HG03159 (cell line): ENCODE measurements around the gene SAAL1.

Source experiments
- ATAC-seq: cut with Tn5 transposase; IDR thresholded peaks from one replicate; pipeline ENCODE4 v1.9.1; 2021; ENCODE audit warnings: mild to moderate bottlenecking, moderate library complexity; ENCODE audit not compliant: unreplicated experiment

Gene SAAL1

GRCh38 chr11:18088966-18089365, 16.9 kb downstream of the SAAL1 start:
- ATAC-seq = no peak

DNA sequence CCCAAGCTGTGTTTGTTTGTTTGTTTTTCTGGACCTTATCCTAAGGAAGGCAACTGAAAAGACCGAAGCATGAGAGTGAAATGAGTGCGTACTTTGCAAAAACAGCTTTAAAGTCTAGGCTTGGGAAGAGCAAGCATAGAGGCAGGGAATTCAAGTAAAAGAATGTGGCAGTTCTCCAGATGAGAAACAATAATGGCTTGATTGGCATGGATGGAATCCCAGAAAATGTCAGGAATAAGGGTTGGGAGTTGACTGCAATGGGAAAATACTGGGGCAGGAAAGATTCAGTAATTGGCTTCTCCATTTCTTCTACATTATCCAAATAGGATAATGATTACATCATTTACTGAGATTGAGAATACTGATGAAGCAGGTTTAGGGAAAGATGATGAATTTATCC, 17.5 kb downstream of the SAAL1 start:
- ATAC-seq = no peak

GRCh38 chr11:18081551-18081950, 24.3 kb downstream of the SAAL1 start:
- ATAC-seq = no peak

- no peak for ATAC-seq
These were observed 25.4 kb downstream of the SAAL1 start for GRCh38 chr11:18080451-18080850.

DNA sequence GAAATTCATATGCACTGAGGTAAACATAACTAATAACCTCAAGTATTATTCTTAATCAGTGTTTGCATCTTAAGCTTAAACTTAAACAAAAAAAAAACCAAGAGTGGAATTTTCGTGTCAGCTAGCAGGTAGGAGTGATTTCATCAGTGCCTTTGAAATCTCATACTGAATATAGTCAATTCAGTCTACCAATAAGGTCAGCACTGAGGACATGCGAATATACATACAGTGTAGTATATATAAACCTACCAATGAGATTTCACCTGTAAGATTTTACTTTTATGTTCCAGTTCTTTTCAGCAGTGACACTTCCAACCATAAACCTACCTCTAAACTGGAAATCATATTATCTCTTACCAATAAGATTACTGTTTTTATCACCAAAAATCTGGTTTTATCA, 27.0 kb downstream of the SAAL1 start:
- ATAC-seq = no peak

DNA sequence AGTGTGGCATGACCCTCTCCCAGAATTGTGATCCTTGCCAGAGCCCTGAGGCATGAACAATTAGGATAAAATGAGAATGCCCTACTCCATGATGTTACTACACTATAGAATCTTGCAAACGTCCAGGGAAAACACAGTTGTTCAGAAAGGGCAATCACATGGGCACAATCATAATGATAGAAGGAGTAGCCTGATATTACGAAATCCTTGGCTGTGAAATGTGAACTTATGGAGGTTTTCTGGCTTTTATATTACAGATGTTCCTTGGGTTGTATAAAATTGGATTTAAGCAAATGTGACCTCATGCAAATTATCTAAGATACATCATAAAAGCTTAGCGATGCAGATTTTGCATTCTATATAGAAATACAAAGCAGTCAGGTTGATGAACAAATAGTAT, 30.4 kb downstream of the SAAL1 start:
- ATAC-seq = no peak

DNA sequence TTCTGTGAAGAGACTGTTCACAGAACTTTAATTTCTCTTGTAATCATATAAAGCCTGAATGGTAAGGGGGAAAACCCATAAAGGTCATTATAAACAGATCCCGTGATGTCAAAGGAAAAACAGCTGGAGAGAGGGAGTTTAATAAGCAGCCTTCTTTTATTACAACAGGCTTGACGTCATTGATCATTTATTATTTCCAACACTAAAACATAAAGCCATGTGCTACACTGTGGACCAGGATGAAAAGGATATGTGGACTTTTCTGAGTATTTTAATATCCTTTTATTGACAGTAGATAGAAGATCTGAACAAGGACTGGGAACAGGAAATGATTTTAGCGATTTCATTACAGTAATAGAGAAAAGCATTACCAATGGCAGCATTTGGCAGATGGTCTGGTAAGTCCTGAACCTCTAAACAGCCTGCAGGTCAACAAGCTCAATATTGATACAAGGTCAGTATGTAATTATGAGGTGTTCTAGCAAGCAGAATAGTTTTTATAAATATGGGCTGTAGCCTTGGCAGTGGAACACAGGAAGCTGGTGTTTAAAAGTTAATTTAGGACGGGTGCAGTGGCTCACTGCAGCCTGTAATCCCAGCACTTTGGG, 34.7 kb downstream of the SAAL1 start:
- no peak for ATAC-seq

GRCh38 chr11:18067372-18067771, 38.5 kb downstream of the SAAL1 start:
- no peak for ATAC-seq

DNA sequence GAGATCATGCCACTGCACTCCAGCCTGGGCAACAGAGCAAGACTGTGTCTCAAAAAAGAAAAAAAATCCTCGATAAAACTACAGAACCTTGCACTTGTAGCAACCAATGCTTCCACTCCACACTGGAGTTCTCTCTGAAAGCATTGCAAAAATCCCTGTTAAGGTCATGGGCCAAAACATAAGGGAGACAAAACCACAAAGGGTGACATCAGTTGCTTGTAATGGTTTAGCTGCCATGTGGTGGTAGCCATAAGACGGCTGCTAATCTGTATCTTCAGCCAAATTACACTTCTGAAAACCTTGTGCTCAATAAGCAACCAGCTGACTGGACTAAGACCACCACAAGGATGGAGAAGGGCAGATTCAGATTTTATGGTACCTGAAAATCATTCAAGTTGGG, 39.3 kb downstream of the SAAL1 start:
- ATAC-seq = no peak

DNA sequence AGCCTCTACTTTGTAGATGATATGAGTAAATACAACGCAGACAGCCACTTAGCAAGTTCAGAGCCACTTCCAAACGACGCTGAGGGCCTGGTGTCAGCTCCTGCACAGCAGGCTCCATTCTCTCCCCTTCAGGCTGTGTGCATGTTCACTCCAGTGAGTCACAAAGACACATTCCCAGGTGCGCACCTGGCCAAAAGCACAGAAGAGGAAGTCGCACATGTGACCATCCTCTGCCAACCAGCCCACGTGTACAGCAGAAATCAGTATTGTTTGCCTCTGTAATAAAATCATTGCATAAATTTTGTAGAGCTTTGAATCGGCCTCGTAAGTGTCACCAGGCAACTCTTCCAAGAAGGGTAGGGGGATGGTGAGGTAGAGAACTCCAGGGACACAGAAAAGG, 40.3 kb downstream of the SAAL1 start:
- no peak for ATAC-seq

DNA sequence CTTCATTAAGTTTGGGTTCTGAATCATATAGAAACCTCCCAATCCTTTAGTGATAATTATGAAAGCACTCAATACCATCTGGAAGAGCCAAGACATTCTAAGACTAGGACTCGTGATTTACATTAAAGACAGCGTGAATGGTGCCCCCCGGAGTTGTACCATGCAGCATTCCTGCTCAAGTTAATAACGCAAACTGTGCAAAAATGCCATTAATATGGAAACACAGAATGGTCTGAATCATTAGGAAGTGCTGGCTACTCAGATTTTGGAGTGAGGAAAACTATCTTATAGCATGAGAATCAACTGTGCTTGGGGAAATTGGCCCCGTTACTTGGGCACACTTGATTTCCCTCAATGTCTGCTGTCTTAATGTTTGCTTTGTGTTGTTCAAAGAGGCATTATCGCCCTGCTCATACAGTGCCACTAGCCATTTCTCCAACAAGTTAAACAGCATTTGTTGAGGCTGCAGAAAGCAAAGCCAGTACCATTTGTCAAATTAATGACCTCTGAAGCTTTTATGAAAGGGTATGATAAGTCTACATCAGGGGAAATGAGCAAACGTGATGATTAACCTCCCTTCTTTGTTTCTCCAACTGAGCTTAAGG, 41.3 kb downstream of the SAAL1 start:
- ATAC-seq = no peak

- no peak for ATAC-seq
These were observed 41.9 kb downstream of the SAAL1 start for GRCh38 chr11:18063862-18064434.

- ATAC-seq = no peak
These were observed 42.8 kb downstream of the SAAL1 start for GRCh38 chr11:18063125-18063524.

DNA sequence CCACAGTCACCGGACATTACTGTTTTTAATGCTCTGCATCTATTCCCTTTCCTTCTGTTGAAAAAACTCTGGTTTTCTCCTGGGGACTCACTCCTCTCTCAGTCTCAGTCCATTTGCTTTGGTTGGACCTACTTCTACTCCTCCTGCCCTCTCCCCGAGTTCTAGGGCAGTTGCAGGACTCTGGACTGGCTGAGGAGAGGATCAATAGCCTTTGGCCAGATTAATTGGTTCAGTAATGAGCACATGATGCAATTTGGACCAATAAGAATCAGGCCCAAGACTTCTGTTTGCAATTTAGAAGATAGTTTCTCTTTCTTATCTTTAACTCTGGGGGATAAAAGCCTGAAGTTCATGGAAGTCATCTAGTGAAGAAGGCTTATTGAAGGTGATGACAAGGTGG, 44.5 kb downstream of the SAAL1 start:
- ATAC-seq = no peak

- no peak for ATAC-seq
These were observed 49.2 kb downstream of the SAAL1 start for GRCh38 chr11:18056561-18057181.

DNA sequence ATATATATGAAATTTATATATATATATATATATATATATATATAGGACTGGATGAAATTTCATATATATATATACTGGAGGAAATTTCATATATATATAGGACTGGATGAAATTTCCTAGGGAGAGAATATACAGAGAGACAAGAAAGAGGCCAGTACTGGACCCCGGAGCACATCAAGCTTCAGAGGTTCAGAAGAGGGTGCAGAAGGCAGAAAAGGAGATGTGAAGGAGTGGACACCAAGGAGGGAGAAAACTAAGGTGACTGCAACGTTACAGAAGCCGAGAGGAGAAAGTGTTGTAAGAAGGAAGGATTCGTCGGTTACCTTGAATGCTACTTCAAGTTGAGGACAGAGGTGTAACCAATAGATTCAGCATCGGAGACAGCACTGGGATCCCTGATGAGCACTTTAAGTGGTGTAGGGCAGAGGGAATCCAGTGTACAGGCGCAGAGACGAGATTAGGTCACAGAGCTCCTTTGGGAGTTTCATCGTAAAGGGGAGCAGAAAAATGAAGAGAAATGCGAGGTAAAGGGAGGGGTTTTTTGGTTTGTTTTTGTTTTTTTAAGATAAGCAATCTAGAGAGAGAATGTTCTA, 51.3 kb downstream of the SAAL1 start:
- no peak for ATAC-seq

DNA sequence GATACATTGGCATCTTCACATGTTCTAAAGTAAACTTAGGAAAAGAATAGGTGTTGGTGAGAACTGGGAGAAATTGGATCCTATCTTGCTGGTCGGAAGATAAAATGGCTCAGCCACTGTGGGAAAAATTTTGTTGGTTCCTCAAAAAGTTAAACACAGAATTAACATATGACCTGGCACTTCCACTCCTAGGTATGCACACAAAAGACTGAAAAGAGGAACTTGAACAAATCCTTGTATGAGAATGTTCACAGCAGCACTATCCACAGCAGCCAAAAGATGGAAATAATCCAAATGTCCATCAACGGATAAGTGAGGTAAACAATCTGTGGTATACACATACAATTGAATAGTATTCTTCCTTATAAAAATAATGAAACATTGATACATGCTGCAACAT, 55.0 kb downstream of the SAAL1 start:
- ATAC-seq = no peak

- no peak for ATAC-seq
These were observed 59.6 kb downstream of the SAAL1 start, which contains the start of gene TPH1 for GRCh38 chr11:18046116-18046777. Gene TPH1, minus strand, starts transcription at chr11:18046269. Its CDS starts 5,507 bp downstream, at chr11:18040762.

DNA sequence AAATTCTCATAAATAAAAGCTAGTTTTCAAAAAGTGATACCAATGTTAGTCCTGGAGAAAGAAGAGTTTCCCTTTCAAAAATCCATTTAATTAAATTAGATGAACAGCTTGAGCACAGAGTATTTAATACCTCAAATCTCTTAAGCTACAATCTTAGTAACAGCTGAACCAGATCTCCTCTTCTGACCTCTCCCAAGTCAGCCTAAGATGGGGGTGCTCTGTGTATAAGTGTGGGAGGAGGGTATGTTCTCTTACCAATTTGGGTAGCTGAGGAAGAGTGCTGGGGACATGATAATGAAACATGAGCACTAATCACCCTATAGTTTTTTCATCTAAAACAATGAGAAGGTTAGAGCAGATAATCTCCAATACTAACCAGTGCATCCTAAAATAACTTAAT, 69.4 kb downstream of the SAAL1 start:
- no peak for ATAC-seq
